HepG2 (cell line): ENCODE measurements around the gene CHRM2. TPM values are rescaled to one million over a fixed set of nuclear protein-coding genes. Genes with fewer than 3 reads are reported as not detected.

ENCODE experiments used
- ATAC-seq: fragments of 200-7000 bp; cut with Tn5 transposase; 3 replicates; pipeline ENCODE4 v1.9.1; 2020; ENCODE audit warnings: mild to moderate bottlenecking, moderate library complexity
- BruUV-seq: library from RNA; stranded (reverse); fragments of 400-500 nt; replicated peaks from 2 replicates; lab custom pipeline; 2021; lab: Mats Ljungman, UMichigan
- CTCF ChIA-PET: fragments of 300-600 bp; formaldehyde crosslinking; extraction: SDS; loops from one replicate; lab custom pipeline; 2021; ENCODE audit warnings: low total read pairs, inconsistent platforms, low intra/inter-chr PET ratio; lab: Yijun Ruan, JAX
- POLR2A ChIA-PET: fragments of 350-600 bp; sonication (Branson Sonifier 250); formaldehyde crosslinking; loops from one replicate; lab custom pipeline; 2020; ENCODE audit warnings: antibody characterized with exemption, inconsistent platforms; lab: Yijun Ruan, JAX
- DNase-seq: peaks from one replicate; pipeline ENCODE4 v3.0.0-alpha.2; 2015; ENCODE audit warnings: low spot score
- FAIRE-seq: peaks from 3 replicates; lab custom pipeline; 2011; peaks lifted over from hg19 to GRCh38; lab: Jason Lieb, UNC
- H2AFZ ChIP-seq: one replicate; pipeline ENCODE4 v1.6.1; 2011; ENCODE audit warnings: low read length, inconsistent platforms
- H3K27ac ChIP-seq: fragments of 300-600 bp; 3 replicates; pipeline ENCODE4 v1.8.0; 2011; ENCODE audit warnings: mixed run types, mild to moderate bottlenecking, mixed read lengths, low read length, inconsistent platforms; ENCODE audit not compliant: insufficient read depth; ENCODE audit errors: extremely low read length
- H3K27me3 ChIP-seq, 2 experiments: fragments of 200-600 bp in 1 of 2; 2 replicates in 1 of 2; 3 replicates in 1 of 2; pipeline versions ENCODE4 v1.6.0 to v1.8.0; 2011; ENCODE audit warnings: low read length in 2 of 2, mild to moderate bottlenecking in 2 of 2, moderate library complexity in 2 of 2, inconsistent platforms in 1 of 2; ENCODE audit not compliant: insufficient read depth in 2 of 2, control insufficient read depth in 1 of 2
- H3K36me3 ChIP-seq, 2 experiments: fragments of 200-600 bp in 1 of 2; replicated peaks in 1 of 2; 2 replicates in 1 of 2; 3 replicates in 1 of 2; pipeline versions ENCODE4 v1.5.1 to v1.8.0; 2011; ENCODE audit warnings: low read length in 2 of 2, inconsistent platforms in 1 of 2; ENCODE audit not compliant: insufficient read depth in 2 of 2, control insufficient read depth in 1 of 2
- H3K4me1 ChIP-seq: 2 replicates; pipeline ENCODE4 v1.5.1; 2012; ENCODE audit warnings: low read length, inconsistent platforms; ENCODE audit not compliant: insufficient read depth
- H3K4me2 ChIP-seq: 2 replicates; pipeline ENCODE4 v1.6.0; 2011; ENCODE audit warnings: low read depth, low read length, inconsistent platforms
- H3K4me3 ChIP-seq, 3 experiments: fragments of 200-600 bp in 1 of 3; sonication (generic), shearing (Covaris generic) in 1 of 3; replicated peaks in 1 of 3; 2 replicates each; pipeline ENCODE4 v1.5.1; 2011 to 2016; ENCODE audit warnings: low read length in 3 of 3, inconsistent platforms in 2 of 3, low read depth in 2 of 3, mild to moderate bottlenecking in 2 of 3, control low read depth in 1 of 3, mixed read lengths in 1 of 3; ENCODE audit not compliant: insufficient read depth in 1 of 3
- H3K79me2 ChIP-seq: one replicate; pipeline ENCODE4 v1.6.1; 2011; ENCODE audit warnings: low read length, inconsistent platforms; ENCODE audit not compliant: insufficient read depth
- H3K9ac ChIP-seq: 2 replicates; pipeline ENCODE4 v1.6.0; 2011; ENCODE audit warnings: mild to moderate bottlenecking, low read depth, low read length, inconsistent platforms; ENCODE audit not compliant: insufficient read depth
- H3K9me3 ChIP-seq: 2 replicates; pipeline ENCODE4 v1.5.1; 2012; ENCODE audit warnings: mild to moderate bottlenecking, low read length
- H4K20me1 ChIP-seq: 2 replicates; pipeline ENCODE4 v1.6.0; 2011; ENCODE audit warnings: inconsistent platforms, mild to moderate bottlenecking, low read length, moderate library complexity; ENCODE audit not compliant: insufficient read depth
- FLYWCH1 ChIP-seq: sonication (generic); formaldehyde crosslinking; IDR thresholded peaks from 2 replicates; pipeline ENCODE4 v1.8.1; 2023; ENCODE audit warnings: mild to moderate bottlenecking, missing genetic modification reagents
- GABPA ChIP-seq, 2 experiments: IDR thresholded peaks; 2 replicates each; pipeline ENCODE4 v1.6.1; 2011 to 2016; ENCODE audit warnings: low read depth in 2 of 2, low read length in 1 of 2, missing biosample characterization in 1 of 2, missing genetic modification characterization in 1 of 2
- HNRNPK ChIP-seq: fragments of 200-400 bp; formaldehyde crosslinking; IDR thresholded peaks from 2 replicates; pipeline ENCODE4 v1.6.1; 2018; ENCODE audit warnings: low read length, low read depth, moderate library complexity, mild to moderate bottlenecking; ENCODE audit not compliant: poor library complexity, severe bottlenecking
- RAD51 ChIP-seq: fragments of 450-650 bp; IDR thresholded peaks from 2 replicates; pipeline ENCODE4 v1.6.1; 2016; ENCODE audit warnings: borderline replicate concordance
- THYN1 ChIP-seq: sonication (generic); formaldehyde crosslinking; IDR thresholded peaks from 2 replicates; pipeline ENCODE4 v1.8.1; 2023; ENCODE audit warnings: low read depth, mild to moderate bottlenecking, moderate library complexity, missing genetic modification reagents, borderline replicate concordance
- ZFP1 ChIP-seq: IDR thresholded peaks from 2 replicates; pipeline ENCODE4 v1.6.1; 2016
- WGBS: methylation state at CpG from one replicate; pipeline ENCODE4 v1.1.6; 2017; ENCODE audit warnings: low lambda C conversion rate; 5-methylcytosine and 5-hydroxymethylcytosine counted together
- in situ Hi-C: cut with HindIII; loops from 2 replicates; pipeline ENCODE4 v1.10.0; 2017; ENCODE audit warnings: low pct_unique_long_range_greater_than_20kb; ENCODE audit not compliant: extremely low pct_ligation_motif_present
- intact Hi-C: fragments of 100-400 bp; cut with micrococcal nuclease; formaldehyde crosslinking; loops from one replicate; pipeline ENCODE4 v1.10.0; 2022; ENCODE audit not compliant: unreplicated experiment
- polyA plus RNA-seq, 8 experiments: library from polyadenylated mRNA; depleted of rRNA in 3 of 8; stranded (reverse) in 7 of 8; unstranded in 1 of 8; fragments of >200 nt; fragmentation: Illumina TruSeq in 4 of 8; extraction: Trizol in 4 of 8; gene quantifications; 2 replicates each; pipeline versions ENCODE4 v1.2.1 to v1.2.3, GENCODE V29; 2011 to 2016; ENCODE audit warnings: low read depth in 4 of 8, missing spikeins in 1 of 8, mixed read lengths in 1 of 8; ENCODE audit not compliant: insufficient read depth in 1 of 8
- total RNA-seq, 5 experiments: library from RNA; depleted of rRNA; stranded (reverse); fragments of >200 nt; fragmentation: Illumina TruSeq; extraction: Trizol; gene quantifications; 2 replicates each; pipeline ENCODE4 v1.2.3, GENCODE V29; 2016; ENCODE audit warnings: low read depth in 1 of 5
- TF ChIP-seq, protein P1 (sequence below): sonication (generic); formaldehyde crosslinking; conservative IDR thresholded peaks from 2 replicates; pipeline ENCODE4 v1.4.0; 2020; ENCODE audit warnings: missing genetic modification reagents
- TF ChIP-seq, protein P2 (sequence below): sonication (generic); formaldehyde crosslinking; IDR thresholded peaks from 2 replicates; pipeline ENCODE4 v1.4.0; 2020; ENCODE audit warnings: mild to moderate bottlenecking, missing genetic modification reagents
- TF ChIP-seq, protein P3 (sequence below), 2 experiments: sonication (generic) in 1 of 2; formaldehyde crosslinking in 1 of 2; IDR thresholded peaks; 2 replicates each; pipeline versions ENCODE4 v1.5.1 to v1.6.1; 2011 to 2020; ENCODE audit warnings: borderline replicate concordance in 1 of 2, low read depth in 1 of 2, low read length in 1 of 2, mild to moderate bottlenecking in 1 of 2, missing genetic modification reagents in 1 of 2, moderate library complexity in 1 of 2

The CHRM2 gene
- total and polyA plus RNA-seq, 2 of the 13 experiments (the other 11 are each of a cell fraction or from before 2014, with no cell fraction given) = not detected

DNA sequence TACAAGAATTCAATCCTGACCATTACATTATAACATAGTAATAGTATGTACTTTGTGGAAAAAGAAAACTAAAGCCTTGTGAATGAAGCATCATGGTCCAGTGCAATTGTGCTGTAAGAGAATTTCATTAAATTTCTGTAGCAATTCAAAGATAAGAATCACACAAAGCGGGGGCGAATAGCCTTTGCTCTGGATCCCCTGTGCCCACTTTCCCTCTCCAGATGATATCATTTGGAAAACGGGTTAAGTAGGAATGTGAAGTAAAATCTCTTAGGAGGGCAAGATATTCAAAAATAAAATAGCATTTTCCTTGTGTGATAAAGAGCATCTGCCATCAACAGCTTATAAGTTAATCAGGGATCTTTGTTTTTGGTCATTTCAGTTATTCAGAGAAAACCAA is 177.1 kb downstream of the CHRM2 start (continued):
- TF ChIP-seq, protein P1, sequence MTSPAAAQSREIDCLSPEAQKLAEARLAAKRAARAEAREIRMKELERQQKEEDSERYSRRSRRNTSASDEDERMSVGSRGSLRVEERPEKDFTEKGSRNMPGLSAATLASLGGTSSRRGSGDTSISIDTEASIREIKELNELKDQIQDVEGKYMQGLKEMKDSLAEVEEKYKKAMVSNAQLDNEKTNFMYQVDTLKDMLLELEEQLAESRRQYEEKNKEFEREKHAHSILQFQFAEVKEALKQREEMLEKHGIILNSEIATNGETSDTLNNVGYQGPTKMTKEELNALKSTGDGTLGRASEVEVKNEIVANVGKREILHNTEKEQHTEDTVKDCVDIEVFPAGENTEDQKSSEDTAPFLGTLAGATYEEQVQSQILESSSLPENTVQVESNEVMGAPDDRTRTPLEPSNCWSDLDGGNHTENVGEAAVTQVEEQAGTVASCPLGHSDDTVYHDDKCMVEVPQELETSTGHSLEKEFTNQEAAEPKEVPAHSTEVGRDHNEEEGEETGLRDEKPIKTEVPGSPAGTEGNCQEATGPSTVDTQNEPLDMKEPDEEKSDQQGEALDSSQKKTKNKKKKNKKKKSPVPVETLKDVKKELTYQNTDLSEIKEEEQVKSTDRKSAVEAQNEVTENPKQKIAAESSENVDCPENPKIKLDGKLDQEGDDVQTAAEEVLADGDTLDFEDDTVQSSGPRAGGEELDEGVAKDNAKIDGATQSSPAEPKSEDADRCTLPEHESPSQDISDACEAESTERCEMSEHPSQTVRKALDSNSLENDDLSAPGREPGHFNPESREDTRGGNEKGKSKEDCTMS (CRISPR knock-in tag) = no peak

DNA sequence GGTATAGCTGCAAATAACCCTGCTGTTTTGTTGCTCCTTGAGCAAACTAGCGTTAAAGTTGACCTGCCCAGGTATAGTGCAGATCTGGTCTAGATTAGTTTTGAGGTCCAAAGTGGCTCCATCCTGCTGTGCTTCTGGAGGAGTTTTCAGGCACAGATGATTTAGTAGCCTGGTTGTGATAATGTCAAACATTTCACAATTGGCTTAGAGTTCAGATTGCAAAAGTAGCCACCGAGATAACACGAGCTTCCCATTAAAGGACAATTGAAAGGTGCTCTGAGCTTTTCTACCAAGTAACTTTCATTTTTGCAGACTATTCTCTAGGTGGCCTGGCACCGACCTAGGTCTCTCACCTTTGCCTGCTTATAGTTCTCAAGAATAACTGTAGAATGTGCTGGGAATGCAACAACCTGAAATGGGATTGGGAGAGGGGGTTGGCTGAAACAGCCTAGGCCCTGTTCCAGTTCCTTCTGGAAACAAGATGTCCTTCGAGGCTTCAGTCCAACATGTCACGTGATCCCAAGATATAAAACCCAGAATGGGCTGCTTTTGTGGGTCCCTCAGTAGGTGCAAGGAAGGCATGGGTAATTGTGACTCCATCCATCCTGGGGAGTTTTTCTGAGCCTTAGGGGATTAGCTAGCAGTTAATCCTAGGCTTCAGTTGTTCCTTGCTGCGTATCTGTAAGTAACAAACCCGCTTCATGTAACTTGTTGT is 201.0 kb downstream of the CHRM2 start:
- Histone ChIP-seq H3K4me3 (no peak overlapping the region), H3K9me3 (no peaks in the 10 kb centered on the region), H2AFZ (no peak overlapping the region), H3K4me1 (no peaks in the 10 kb centered on the region), H4K20me1 (no peaks in the 10 kb centered on the region), H3K36me3 (no peaks in the 10 kb centered on the region), H3K79me2 (no peaks in the 10 kb centered on the region), H3K27ac (no peak overlapping the region), H3K4me2 (no peak overlapping the region), H3K27me3 (no peaks in the 10 kb centered on the region), H3K9ac (no peak overlapping the region)
- no peak for TF ChIP-seq HNRNPK
- TF ChIP-seq THYN1 (CRISPR knock-in tag) = no peak
- peak; percentile 83 for TF ChIP-seq RAD51
- no peak for TF ChIP-seq FLYWCH1 (CRISPR knock-in tag)
- TF ChIP-seq, protein P2, sequence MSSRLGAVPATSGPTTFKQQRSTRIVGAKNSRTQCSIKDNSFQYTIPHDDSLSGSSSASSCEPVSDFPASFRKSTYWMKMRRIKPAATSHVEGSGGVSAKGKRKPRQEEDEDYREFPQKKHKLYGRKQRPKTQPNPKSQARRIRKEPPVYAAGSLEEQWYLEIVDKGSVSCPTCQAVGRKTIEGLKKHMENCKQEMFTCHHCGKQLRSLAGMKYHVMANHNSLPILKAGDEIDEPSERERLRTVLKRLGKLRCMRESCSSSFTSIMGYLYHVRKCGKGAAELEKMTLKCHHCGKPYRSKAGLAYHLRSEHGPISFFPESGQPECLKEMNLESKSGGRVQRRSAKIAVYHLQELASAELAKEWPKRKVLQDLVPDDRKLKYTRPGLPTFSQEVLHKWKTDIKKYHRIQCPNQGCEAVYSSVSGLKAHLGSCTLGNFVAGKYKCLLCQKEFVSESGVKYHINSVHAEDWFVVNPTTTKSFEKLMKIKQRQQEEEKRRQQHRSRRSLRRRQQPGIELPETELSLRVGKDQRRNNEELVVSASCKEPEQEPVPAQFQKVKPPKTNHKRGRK = no peak
- no peak for TF ChIP-seq ZFP1 (CRISPR knock-in tag)
- no peak for TF ChIP-seq GABPA (IDR thresholded peaks at IDR 0.05; ENCODE audit: low read depth, low read length)
- no peak for TF ChIP-seq GABPA (CRISPR knock-in tag; IDR thresholded peaks at IDR 0.05; ENCODE audit: low read depth)
- TF ChIP-seq, protein P3, sequence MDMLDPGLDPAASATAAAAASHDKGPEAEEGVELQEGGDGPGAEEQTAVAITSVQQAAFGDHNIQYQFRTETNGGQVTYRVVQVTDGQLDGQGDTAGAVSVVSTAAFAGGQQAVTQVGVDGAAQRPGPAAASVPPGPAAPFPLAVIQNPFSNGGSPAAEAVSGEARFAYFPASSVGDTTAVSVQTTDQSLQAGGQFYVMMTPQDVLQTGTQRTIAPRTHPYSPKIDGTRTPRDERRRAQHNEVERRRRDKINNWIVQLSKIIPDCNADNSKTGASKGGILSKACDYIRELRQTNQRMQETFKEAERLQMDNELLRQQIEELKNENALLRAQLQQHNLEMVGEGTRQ (IDR thresholded peaks at IDR 0.05; ENCODE audit: low read depth, low read length) = peak; percentile 41
- TF ChIP-seq, protein P3 (CRISPR knock-in tag; IDR thresholded peaks at IDR 0.05; ENCODE audit: borderline replicate concordance) = no peak
- ChIA-PET CTCF (no interaction called here), POLR2A (no interaction called here)
- 6% methylated on average over 6 of the region's 8 CpGs for WGBS
- intact Hi-C loops = no loop called here
- ATAC-seq = no peak
- no TSS peak for BruUV-seq
- no peak for DNase-seq
- FAIRE-seq = no peak
- in situ Hi-C loops = no loop called here
